Measurements from ENCODE around the gene RSPRY1.
A peak's percentile ranks its signal among the peaks of the same experiment; 100 is the strongest.

The RSPRY1 gene

GRCh38 chr16:57224651-57225335, 38.7 kb downstream of the RSPRY1 start:
- DNase-seq: no peak

- no peak for DNase-seq
Measured at GRCh38 chr16:57225978-57226377, 39.8 kb downstream of the RSPRY1 start.

DNA sequence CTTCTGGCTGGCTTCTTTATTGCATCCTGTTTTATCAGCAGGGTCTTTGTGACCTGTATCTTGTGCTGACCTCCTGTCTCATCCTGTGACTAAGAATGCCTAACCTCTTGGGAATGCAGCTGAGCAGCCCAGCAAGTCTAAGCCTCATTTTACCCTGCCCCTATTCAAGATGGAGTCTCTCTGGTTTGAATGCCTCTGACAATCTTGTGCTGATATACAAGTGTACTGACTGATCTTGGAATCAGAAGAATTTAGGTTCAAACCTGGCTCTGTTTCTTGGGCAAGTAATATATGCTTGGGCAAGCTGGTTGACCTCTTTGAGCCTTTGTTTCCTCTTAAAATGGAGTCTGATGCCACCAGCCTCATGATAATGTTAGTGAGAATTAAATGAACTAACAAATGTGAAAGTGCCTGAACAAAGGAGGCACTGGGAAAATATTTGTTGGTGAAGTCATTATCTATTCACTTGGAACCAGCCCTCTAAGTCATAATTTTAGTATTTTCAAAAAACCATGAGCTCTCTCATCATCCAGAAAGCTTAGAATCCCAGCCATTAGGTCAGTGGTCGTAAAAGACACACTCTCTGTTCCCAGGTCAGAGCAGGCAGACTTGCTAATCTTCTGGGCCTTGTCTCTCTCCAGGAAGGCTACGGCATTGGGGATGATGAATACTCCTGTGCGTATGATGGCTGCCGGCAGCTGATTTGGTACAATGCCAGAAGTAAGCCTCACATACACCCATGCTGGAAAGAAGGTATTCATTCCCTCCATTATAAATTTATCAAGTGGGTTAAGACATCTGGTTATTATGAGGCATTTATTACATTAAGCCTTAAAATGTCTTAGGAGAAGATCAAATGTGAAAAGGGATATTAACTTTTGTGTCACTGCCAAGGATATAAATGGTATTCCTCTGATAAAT, 40.8 kb downstream of the RSPRY1 start:
- no peak for DNase-seq

- no peak for DNase-seq
Measured at GRCh38 chr16:57229079-57229478, 43.0 kb downstream of the RSPRY1 start.

DNA sequence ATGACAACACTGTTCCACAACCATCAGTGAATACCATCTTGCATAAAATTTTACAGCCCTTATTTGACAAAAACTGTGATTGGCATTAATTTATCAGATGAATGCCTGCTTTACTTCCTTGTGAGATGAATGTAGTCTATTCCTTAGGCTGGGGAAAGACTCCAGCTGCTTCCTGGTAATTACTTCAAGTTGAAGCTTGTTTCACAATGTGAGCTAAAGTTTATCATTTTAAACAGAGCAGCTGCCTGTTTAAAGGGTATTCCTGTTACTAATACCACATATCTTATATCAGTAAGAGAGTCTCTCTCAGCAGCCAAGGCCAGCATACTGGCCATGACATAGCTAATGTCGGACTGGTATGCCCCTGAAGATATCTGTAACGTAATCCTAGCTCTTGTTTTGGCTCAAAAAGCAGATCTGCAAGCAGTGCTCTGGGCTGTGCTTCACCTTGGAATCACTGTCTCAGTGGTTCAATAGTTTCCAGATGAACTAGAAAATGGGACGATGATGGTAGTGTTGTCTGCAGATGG, 45.8 kb downstream of the RSPRY1 start:
- DNase-seq: no peak

- DNase-seq: no peak
Measured at GRCh38 chr16:57233944-57234706, 48.0 kb downstream of the RSPRY1 start.

DNA sequence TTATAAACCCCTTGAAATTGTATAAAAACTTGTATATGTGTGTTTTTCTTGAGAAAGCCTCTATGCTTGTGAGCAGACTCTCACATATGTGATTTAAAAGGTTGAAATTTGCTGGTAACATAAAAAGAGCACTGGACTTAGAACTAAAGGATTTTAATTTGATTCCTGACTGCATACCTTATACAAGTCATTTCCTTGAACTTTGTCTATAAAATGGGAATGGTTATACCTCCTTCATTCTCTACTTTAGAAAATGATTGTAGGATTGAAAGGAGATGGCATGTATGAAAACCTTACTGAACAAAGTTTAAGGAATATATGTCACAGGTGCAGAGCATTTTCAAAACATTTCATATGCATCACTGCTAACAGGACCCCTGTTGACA, 48.6 kb downstream of the RSPRY1 start:
- DNase-seq: no peak

- peak; percentile 93 for DNase-seq
Measured at GRCh38 chr16:57235128-57236021, 49.2 kb downstream of the RSPRY1 start.

DNA sequence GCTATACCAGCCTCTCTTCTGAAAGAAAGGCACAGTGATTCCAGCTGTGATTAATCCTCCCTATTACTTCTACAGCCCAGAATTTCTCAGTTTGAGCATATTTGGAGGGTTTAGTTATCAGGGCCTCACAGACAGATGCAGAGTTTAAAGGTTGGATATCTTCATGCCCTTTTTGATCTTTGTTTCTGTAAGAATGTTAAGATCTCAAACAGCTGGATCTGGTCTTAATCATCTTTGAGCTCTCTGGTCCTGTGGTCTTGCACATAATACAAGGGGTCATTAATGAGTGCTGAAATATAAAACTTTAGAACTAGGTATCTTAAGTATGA, 49.9 kb downstream of the RSPRY1 start:
- DNase-seq: no peak

DNA sequence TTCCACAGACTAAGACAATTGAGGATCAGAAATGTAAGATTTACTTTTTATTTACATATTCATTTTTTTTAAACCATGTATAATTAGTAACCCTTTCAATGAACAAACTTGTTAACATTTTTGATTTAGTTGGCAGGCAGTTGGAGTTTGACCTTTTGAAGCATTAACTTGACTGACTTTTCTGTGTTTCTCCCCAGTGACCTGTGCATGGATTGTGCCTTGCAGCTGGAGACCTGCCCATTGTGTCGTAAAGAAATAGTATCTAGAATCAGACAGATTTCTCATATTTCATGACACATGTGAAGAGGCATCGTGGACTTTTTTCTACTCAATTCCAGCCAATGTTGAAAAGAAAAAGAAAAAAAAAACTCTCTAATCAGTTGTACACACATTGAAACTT, 52.6 kb downstream of the RSPRY1 start:
- DNase-seq: no peak

GRCh38 chr16:57239107-57239506, 53.0 kb downstream of the RSPRY1 start:
- DNase-seq: no peak

GRCh38 chr16:57240851-57241250, 54.7 kb downstream of the RSPRY1 start:
- DNase-seq: no peak

DNA sequence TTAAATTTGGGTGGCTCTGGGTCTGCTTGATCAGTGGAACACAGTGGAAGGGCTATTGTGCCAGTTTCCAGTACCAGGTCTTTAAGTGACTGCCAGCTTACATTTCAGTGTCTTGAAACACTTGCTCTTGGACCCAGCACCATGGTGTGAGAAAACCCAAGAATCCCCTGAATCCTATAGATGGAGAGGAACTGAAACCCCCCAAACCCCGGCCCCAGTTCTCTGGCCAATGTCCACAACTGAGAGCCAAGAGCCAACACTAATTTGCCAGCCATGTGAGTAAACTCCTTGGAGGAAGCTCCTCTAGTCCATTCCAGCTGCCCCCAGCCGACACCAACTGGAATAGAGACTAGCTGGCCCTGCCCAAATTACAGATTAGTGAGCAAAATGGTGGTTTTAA, 56.5 kb downstream of the RSPRY1 start:
- no peak for DNase-seq

- no peak for DNase-seq
Measured at GRCh38 chr16:57244463-57244766, 58.3 kb downstream of the RSPRY1 start.

- DNase-seq: peak; percentile 97
Measured at GRCh38 chr16:57244767-57245471, 58.8 kb downstream of the RSPRY1 start, which contains the start of gene ARL2BP. Gene ARL2BP, plus strand, starts transcription at chr16:57245259. Its CDS starts 109 bp downstream, at chr16:57245368.

DNA sequence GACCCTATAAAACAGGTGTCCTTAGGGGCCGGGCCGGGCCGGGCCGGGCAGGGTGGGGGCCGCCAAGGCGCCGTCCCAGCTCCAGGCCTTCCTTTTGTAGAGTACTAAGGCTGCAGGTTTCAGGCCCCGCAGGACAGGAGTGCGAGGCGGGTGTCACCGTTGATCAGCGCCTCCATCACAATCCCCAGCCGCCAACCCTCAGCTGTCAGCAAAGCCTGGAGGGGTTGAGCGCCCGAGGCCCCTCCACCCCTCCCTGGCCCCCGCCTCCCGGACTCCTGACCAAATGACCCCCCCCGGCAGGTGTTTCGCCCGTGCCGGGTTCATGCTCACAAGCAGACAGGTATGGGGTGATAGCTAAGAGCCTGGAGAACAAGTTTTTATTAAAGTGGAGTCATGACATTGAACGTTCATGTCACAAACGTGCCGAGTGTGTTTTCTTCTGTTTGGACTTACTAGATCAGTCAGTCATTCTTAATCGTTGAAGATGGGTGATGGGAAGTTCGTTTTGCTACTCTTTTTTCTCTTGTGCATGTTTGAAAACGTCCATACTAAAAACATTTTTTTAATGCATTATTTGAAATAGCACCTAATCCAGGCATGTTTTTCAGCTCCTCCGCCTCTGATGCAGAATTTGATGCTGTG, 59.5 kb downstream of the RSPRY1 start:
- DNase-seq: no peak

DNA sequence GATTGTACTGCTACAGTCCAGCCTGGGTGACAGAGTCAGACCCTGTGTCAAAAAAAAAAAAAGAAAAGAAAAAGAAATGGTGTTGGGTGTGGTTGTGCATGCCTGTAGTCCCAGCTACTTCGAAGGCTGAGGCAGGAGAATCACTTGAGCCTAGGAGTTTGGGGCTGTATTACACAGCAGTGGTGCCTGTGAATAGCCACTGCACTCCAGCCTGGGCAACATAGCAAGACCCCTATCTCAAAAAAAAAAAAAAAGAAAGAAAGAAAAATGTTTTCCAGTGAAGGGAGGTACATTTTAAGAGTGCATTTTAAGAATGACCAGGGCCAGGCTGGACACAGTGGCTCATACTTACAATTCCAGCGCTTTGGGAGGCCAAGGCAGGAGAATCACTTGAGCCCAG, 65.2 kb downstream of the RSPRY1 start:
- DNase-seq: no peak

DNA sequence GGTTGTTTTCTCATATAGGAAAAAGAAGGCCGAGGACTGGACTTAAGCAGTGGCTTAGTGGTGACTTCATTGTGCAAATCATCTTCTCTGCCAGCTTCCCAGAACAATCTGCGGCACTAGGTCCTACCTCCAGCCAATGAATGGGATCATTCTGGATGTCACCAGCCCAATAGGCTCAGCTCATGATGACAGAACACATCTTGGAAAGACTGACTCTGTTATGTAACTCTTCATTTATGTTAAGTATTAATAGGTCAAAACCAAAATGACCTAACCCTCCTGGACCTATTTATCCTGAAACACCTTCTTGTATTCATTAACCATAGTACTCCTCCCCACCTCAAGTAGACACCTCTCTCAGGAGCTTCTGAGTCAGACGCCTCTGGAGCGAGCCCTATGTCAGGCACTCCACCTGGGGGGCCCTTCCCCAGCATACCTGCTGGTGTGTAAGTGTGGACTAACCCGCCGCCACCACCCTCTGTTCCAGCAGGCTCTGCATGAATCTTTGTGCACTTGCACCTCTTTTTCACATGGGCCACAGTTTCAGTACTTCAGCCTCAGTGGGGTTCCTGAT, 66.1 kb downstream of the RSPRY1 start:
- no peak for DNase-seq

DNA sequence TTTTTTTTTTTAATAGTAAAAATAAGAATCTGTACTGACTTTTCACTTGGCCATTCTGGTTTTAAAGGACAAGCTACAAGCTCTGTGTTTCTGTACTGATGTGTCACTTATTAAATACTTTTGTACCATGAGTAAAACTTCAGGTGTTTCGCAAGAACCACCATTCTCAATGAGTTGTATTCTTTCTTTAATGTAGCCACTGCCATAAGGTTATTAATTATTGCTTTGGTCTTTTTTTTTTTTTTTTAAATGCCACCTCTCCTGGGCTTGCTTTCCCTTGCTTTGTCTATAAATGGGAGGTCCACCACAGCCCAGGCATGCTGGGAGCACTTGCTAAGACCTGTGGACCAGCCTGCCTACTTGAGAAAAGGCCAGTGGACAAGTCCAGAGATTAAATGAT, 67.3 kb downstream of the RSPRY1 start:
- DNase-seq: no peak

DNA sequence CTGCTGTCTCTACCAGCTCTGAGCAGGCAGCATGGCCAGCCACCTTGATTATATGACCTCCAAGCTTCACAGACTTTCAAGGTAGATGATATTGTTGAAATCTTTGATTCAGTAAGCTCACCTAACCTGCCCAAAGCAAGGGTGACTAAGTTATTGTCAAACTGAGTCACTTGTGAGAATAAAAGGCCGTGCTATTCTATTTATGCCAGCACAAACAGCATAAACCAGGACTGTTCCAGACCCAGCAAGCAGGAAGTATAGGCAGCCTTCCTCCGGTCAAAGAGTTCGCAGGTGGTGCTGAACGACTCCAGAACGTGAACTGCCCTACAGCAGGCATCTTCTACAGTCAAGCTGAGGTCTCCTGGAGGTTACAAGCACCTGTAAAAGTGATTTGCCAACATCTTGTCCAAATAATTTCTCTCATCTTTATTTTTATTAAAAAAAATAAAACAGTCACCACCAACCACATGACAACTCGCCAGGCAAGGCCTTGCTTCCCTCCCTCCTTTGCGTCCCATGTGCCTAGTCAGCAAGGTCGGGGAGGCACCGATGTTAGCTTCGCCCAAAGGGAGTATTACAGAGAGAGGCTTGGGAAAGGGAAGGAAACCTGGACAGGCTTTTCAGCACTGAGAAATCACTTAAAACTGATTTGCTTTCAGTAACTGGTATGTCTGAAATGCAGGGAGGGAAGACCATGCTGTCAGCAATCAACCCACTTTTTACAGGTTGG, 69.7 kb downstream of the RSPRY1 start:
- DNase-seq: no peak
